Breast epithelium (tissue), 3 donors: ENCODE results near the gene SPACA9.

Experiments used
- CTCF ChIP-seq, 3 donors: fragments of 450-650 bp; IDR thresholded peaks; one replicate each; pipeline ENCODE4 v1.5.1; 2016 to 2017; ENCODE audit warnings: antibody characterized with exemption in 3 of 3, mild to moderate bottlenecking in 3 of 3, moderate library complexity in 3 of 3
- POLR2A ChIP-seq: fragments of 450-650 bp; IDR thresholded peaks from one replicate; pipeline ENCODE4 v1.6.1; 2016; ENCODE audit warnings: antibody characterized with exemption, mild to moderate bottlenecking, moderate library complexity
- POLR2AphosphoS5 ChIP-seq, 3 donors: sonication (generic); formaldehyde crosslinking; IDR thresholded peaks; one replicate each; pipeline ENCODE4 v1.6.1; 2017; ENCODE audit warnings: antibody characterized with exemption in 3 of 3

GRCh38 chr9:132909311-132909710 is 30.6 kb downstream of the SPACA9 start:
- no peak for TF ChIP-seq CTCF (IDR thresholded peaks at IDR 0.05)
- no peak for TF ChIP-seq POLR2AphosphoS5 (IDR thresholded peaks at IDR 0.05)
- TF ChIP-seq POLR2A = no peak
